T-helper 17 cell (primary cell): ENCODE results near the gene WWOX. TPM values are rescaled to one million over a fixed set of nuclear protein-coding genes. Genes with fewer than 3 reads are reported as not detected.

Experiments
- ATAC-seq: fragments of 150-1000 bp; cut with Tn5 transposase; 2 replicates; pipeline ENCODE4 v1.10.0; 2021; ENCODE audit warnings: mild to moderate bottlenecking, moderate library complexity
- DNase-seq, 3 donors: peaks; one replicate each; pipeline versions ENCODE4 v3.0.0 to v3.0.0-alpha.2; 2020 to 2021
- H3K9me3 ChIP-seq: one replicate; pipeline ENCODE4 v1.7.0; 2013; ENCODE audit warnings: low read length, mild to moderate bottlenecking; ENCODE audit not compliant: control insufficient read depth, poor library complexity, severe bottlenecking
- H3K27ac Mint-ChIP-seq: one replicate; pipeline ENCODE4 v1.8.0; 2022; ENCODE audit warnings: mild to moderate bottlenecking, moderate library complexity, mixed read lengths
- H3K27me3 Mint-ChIP-seq: one replicate; pipeline ENCODE4 v1.8.0; 2022; ENCODE audit warnings: mixed read lengths
- H3K36me3 Mint-ChIP-seq: one replicate; pipeline ENCODE4 v1.8.0; 2022; ENCODE audit warnings: low read depth, mixed read lengths
- H3K4me1 Mint-ChIP-seq: one replicate; pipeline ENCODE4 v1.8.0; 2022; ENCODE audit warnings: mild to moderate bottlenecking, mixed read lengths
- H3K4me3 Mint-ChIP-seq: one replicate; pipeline ENCODE4 v1.8.0; 2022; ENCODE audit warnings: mild to moderate bottlenecking, moderate library complexity, mixed read lengths
- total RNA-seq, 4 donors: library from RNA in 2 of 4; stranded (reverse) in 2 of 4; gene quantifications; one replicate each; pipeline ENCODE4 v1.2.3 and lab custom pipeline; 2022 to 2026

WWOX gene
- total RNA-seq, 2 donors from 2014 or later = 26.8 to 29.7 TPM

- ATAC-seq (no peak), DNase-seq (no peak)
- H3K9me3 ChIP-seq = no peaks in the 10 kb centered on the region
- no peaks in the 10 kb centered on the region for H3K36me3 Mint-ChIP-seq
- H3K4me1 Mint-ChIP-seq = peaks cover 9% of the 10 kb centered on the region
- H3K27me3 Mint-ChIP-seq = no peaks in the 10 kb centered on the region
- no peak overlapping the region for H3K27ac Mint-ChIP-seq
- no peak overlapping the region for H3K4me3 Mint-ChIP-seq
Observed at GRCh38 chr16:78571434-78571833, 472.0 kb downstream of the WWOX start.

GRCh38 chr16:78571898-78572358 lies 472.5 kb downstream of the WWOX start:
- DNase-seq (no peak), ATAC-seq (no peak)
- Mint-ChIP-seq H3K27ac (no peak overlapping the region), H3K4me1 (peaks cover 5% of the 10 kb centered on the region), H3K4me3 (no peak overlapping the region), H3K36me3 (no peaks in the 10 kb centered on the region), H3K27me3 (no peaks in the 10 kb centered on the region)
- no peaks in the 10 kb centered on the region for H3K9me3 ChIP-seq

- no peak for DNase-seq
- Mint-ChIP-seq H3K27me3 (no peaks in the 10 kb centered on the region), H3K36me3 (no peaks in the 10 kb centered on the region), H3K27ac (no peak overlapping the region), H3K4me1 (peaks cover 3% of the 10 kb centered on the region), H3K4me3 (no peak overlapping the region)
- ATAC-seq = no peak
- H3K9me3 ChIP-seq = no peaks in the 10 kb centered on the region
Observed at GRCh38 chr16:78574571-78574970, 475.1 kb downstream of the WWOX start.

- DNase-seq (no peak), ATAC-seq (peak; percentile 16)
- no peaks in the 10 kb centered on the region for H3K4me1 Mint-ChIP-seq
- no peaks in the 10 kb centered on the region for H3K9me3 ChIP-seq
- H3K4me3 Mint-ChIP-seq = no peak overlapping the region
- H3K36me3 Mint-ChIP-seq = no peaks in the 10 kb centered on the region
- no peak overlapping the region for H3K27ac Mint-ChIP-seq
- H3K27me3 Mint-ChIP-seq = no peaks in the 10 kb centered on the region
Observed at GRCh38 chr16:78576941-78577340, 477.5 kb downstream of the WWOX start.

GRCh38 chr16:78577630-78578029 lies 478.2 kb downstream of the WWOX start:
- Mint-ChIP-seq H3K4me1 (no peaks in the 10 kb centered on the region), H3K4me3 (peak overlapping the region; percentile 31), H3K36me3 (no peaks in the 10 kb centered on the region), H3K27me3 (no peaks in the 10 kb centered on the region), H3K27ac (no peak overlapping the region)
- ATAC-seq (peak; percentile 69), DNase-seq (no peak)
- H3K9me3 ChIP-seq = no peaks in the 10 kb centered on the region

- DNase-seq = no peak
- no peak overlapping the region for H3K4me3 Mint-ChIP-seq
- H3K36me3 Mint-ChIP-seq = no peaks in the 10 kb centered on the region
- H3K4me1 Mint-ChIP-seq = no peaks in the 10 kb centered on the region
- no peak for ATAC-seq
- H3K27me3 Mint-ChIP-seq = no peaks in the 10 kb centered on the region
- H3K27ac Mint-ChIP-seq = no peak overlapping the region
- H3K9me3 ChIP-seq = no peaks in the 10 kb centered on the region
Observed at GRCh38 chr16:78579020-78579419, 479.6 kb downstream of the WWOX start.

- no peaks in the 10 kb centered on the region for H3K9me3 ChIP-seq
- H3K36me3 Mint-ChIP-seq = no peaks in the 10 kb centered on the region
- ATAC-seq = no peak
- no peak overlapping the region for H3K27ac Mint-ChIP-seq
- no peaks in the 10 kb centered on the region for H3K4me1 Mint-ChIP-seq
- no peaks in the 10 kb centered on the region for H3K27me3 Mint-ChIP-seq
- DNase-seq = no peak
- H3K4me3 Mint-ChIP-seq = no peak overlapping the region
Observed at GRCh38 chr16:78583441-78583840, 484.0 kb downstream of the WWOX start.

GRCh38 chr16:78584213-78584860 lies 484.9 kb downstream of the WWOX start:
- ATAC-seq (no peak), DNase-seq (no peak)
- H3K36me3 Mint-ChIP-seq = no peaks in the 10 kb centered on the region
- H3K4me1 Mint-ChIP-seq = no peaks in the 10 kb centered on the region
- H3K9me3 ChIP-seq = no peaks in the 10 kb centered on the region
- H3K4me3 Mint-ChIP-seq = no peak overlapping the region
- H3K27me3 Mint-ChIP-seq = no peaks in the 10 kb centered on the region
- no peak overlapping the region for H3K27ac Mint-ChIP-seq

GRCh38 chr16:78584991-78585390 lies 485.5 kb downstream of the WWOX start:
- H3K27me3 Mint-ChIP-seq = no peaks in the 10 kb centered on the region
- no peaks in the 10 kb centered on the region for H3K36me3 Mint-ChIP-seq
- H3K4me3 Mint-ChIP-seq = no peak overlapping the region
- H3K9me3 ChIP-seq = no peaks in the 10 kb centered on the region
- ATAC-seq = no peak
- no peaks in the 10 kb centered on the region for H3K4me1 Mint-ChIP-seq
- no peak for DNase-seq
- no peak overlapping the region for H3K27ac Mint-ChIP-seq

- Mint-ChIP-seq H3K4me3 (no peak overlapping the region), H3K4me1 (no peaks in the 10 kb centered on the region), H3K27ac (no peak overlapping the region), H3K27me3 (no peaks in the 10 kb centered on the region), H3K36me3 (peaks cover 4% of the 10 kb centered on the region)
- no peaks in the 10 kb centered on the region for H3K9me3 ChIP-seq
- ATAC-seq = no peak
- no peak for DNase-seq
Observed at GRCh38 chr16:78589331-78589730, 489.9 kb downstream of the WWOX start.

- H3K9me3 ChIP-seq = no peaks in the 10 kb centered on the region
- Mint-ChIP-seq H3K4me3 (no peak overlapping the region), H3K36me3 (peaks cover 4% of the 10 kb centered on the region), H3K27ac (no peak overlapping the region), H3K4me1 (no peaks in the 10 kb centered on the region), H3K27me3 (no peaks in the 10 kb centered on the region)
- ATAC-seq (no peak), DNase-seq (no peak)
Observed at GRCh38 chr16:78591682-78592103, 492.2 kb downstream of the WWOX start.

GRCh38 chr16:78592111-78592510 lies 492.7 kb downstream of the WWOX start:
- H3K27ac Mint-ChIP-seq = no peak overlapping the region
- no peak overlapping the region for H3K4me3 Mint-ChIP-seq
- no peaks in the 10 kb centered on the region for H3K4me1 Mint-ChIP-seq
- no peaks in the 10 kb centered on the region for H3K9me3 ChIP-seq
- no peaks in the 10 kb centered on the region for H3K27me3 Mint-ChIP-seq
- H3K36me3 Mint-ChIP-seq = peaks cover 4% of the 10 kb centered on the region
- ATAC-seq (no peak), DNase-seq (no peak)

- no peak for DNase-seq
- Mint-ChIP-seq H3K4me3 (no peak overlapping the region), H3K36me3 (peaks cover 4% of the 10 kb centered on the region), H3K27ac (peak overlapping the region; percentile 51), H3K27me3 (no peaks in the 10 kb centered on the region), H3K4me1 (no peaks in the 10 kb centered on the region)
- ATAC-seq = no peak
- H3K9me3 ChIP-seq = no peaks in the 10 kb centered on the region
Observed at GRCh38 chr16:78593352-78593751, 493.9 kb downstream of the WWOX start.

- no peak overlapping the region for H3K27ac Mint-ChIP-seq
- peaks cover 4% of the 10 kb centered on the region for H3K36me3 Mint-ChIP-seq
- no peaks in the 10 kb centered on the region for H3K4me1 Mint-ChIP-seq
- ATAC-seq (no peak), DNase-seq (no peak)
- H3K4me3 Mint-ChIP-seq = no peak overlapping the region
- no peaks in the 10 kb centered on the region for H3K27me3 Mint-ChIP-seq
- no peaks in the 10 kb centered on the region for H3K9me3 ChIP-seq
Observed at GRCh38 chr16:78594191-78594590, 494.7 kb downstream of the WWOX start.
